GM12878 (cell line): ENCODE results near the gene ARL16. TPM values are rescaled to one million over a fixed set of nuclear protein-coding genes. Genes with fewer than 3 reads are reported as not detected.

Source experiments
- ATAC-seq: fragments of 200-7000 bp; cut with Tn5 transposase; 3 replicates; pipeline ENCODE4 v1.9.1; 2020; ENCODE audit warnings: mild to moderate bottlenecking, moderate library complexity
- BruUV-seq: library from RNA; stranded (reverse); fragments of 400-500 nt; replicated peaks from 2 replicates; lab custom pipeline; 2021; lab: Mats Ljungman, UMichigan
- CTCF ChIA-PET: fragments of 300-600 bp; sonication (Branson Sonifier 250); formaldehyde crosslinking; extraction: SDS; loops from one replicate; lab custom pipeline; 2021; ENCODE audit warnings: inconsistent platforms; lab: Yijun Ruan, JAX
- POLR2A ChIA-PET: fragments of 350-600 bp; formaldehyde crosslinking; extraction: SDS; loops from one replicate; lab custom pipeline; 2021; ENCODE audit warnings: inconsistent platforms; lab: Charles Lee
- RAD21 ChIA-PET: fragments of 300-600 bp; sonication (Branson Sonifier 250); formaldehyde crosslinking; loops from one replicate; lab custom pipeline; 2023; ENCODE audit warnings: antibody characterized with exemption; ENCODE audit not compliant: unreplicated experiment; lab: Charles Lee
- SMC1A ChIA-PET: fragments of 300-600 bp; sonication (Branson Sonifier 250); formaldehyde crosslinking; loops from one replicate; lab custom pipeline; 2023; ENCODE audit not compliant: unreplicated experiment, uncharacterized antibody; lab: Charles Lee
- DNase-seq: peaks from one replicate; pipeline ENCODE4 v3.0.0-alpha.2; 2011; ENCODE audit warnings: low read depth, low spot score
- FAIRE-seq: peaks from 3 replicates; lab custom pipeline; 2011; peaks lifted over from hg19 to GRCh38; lab: Jason Lieb, UNC
- H2AFZ ChIP-seq: 2 replicates; pipeline ENCODE4 v1.6.0; 2011; ENCODE audit warnings: low read depth, low read length, control low read depth; ENCODE audit not compliant: control insufficient read depth
- H3K27ac ChIP-seq: 2 replicates; pipeline ENCODE4 v1.5.1; 2011; ENCODE audit warnings: control low read depth; ENCODE audit not compliant: control insufficient read depth, insufficient read depth
- H3K27me3 ChIP-seq, 2 experiments: replicated peaks in 1 of 2; 2 replicates each; pipeline versions ENCODE4 v1.6.0 to v1.6.1; 2011; ENCODE audit warnings: low read length in 1 of 2; ENCODE audit not compliant: control insufficient read depth in 2 of 2, insufficient read depth in 2 of 2
- H3K36me3 ChIP-seq, 2 experiments: 2 replicates each; pipeline ENCODE4 v1.5.1; 2011; ENCODE audit warnings: low read length in 1 of 2; ENCODE audit not compliant: control insufficient read depth in 2 of 2, insufficient read depth in 2 of 2
- H3K4me1 ChIP-seq: 2 replicates; pipeline ENCODE4 v1.6.1; 2011; ENCODE audit warnings: mild to moderate bottlenecking, low read length, moderate library complexity, mixed read lengths; ENCODE audit not compliant: control insufficient read depth, insufficient read depth
- H3K4me2 ChIP-seq: 2 replicates; pipeline ENCODE4 v1.6.0; 2011; ENCODE audit warnings: control low read depth; ENCODE audit not compliant: control insufficient read depth, insufficient read depth
- H3K4me3 ChIP-seq: fragments of 200-600 bp; sonication (generic); 2 replicates; pipeline ENCODE4 v1.5.1; 2016
- H3K79me2 ChIP-seq: 2 replicates; pipeline ENCODE4 v1.6.0; 2011; ENCODE audit warnings: low read length; ENCODE audit not compliant: control insufficient read depth, insufficient read depth
- H3K9ac ChIP-seq: 2 replicates; pipeline ENCODE4 v1.8.0; 2011; ENCODE audit warnings: low read length, control low read depth, mixed read lengths; ENCODE audit not compliant: control insufficient read depth, insufficient read depth
- H3K9me3 ChIP-seq: replicated peaks from 3 replicates; pipeline ENCODE4 v1.5.1; 2011; ENCODE audit warnings: mild to moderate bottlenecking, low read length; ENCODE audit not compliant: control insufficient read depth, insufficient read depth
- H4K20me1 ChIP-seq: 2 replicates; pipeline ENCODE4 v1.6.0; 2011; ENCODE audit not compliant: control insufficient read depth, insufficient read depth
- CREM ChIP-seq: IDR thresholded peaks from 2 replicates; pipeline ENCODE4 v1.6.1; 2014; ENCODE audit warnings: antibody characterized with exemption, low read depth
- ESRRA ChIP-seq: IDR thresholded peaks from 2 replicates; pipeline ENCODE4 v1.6.1; 2012; ENCODE audit warnings: mild to moderate bottlenecking, low read length, improper control_type of control experiment
- EZH2 ChIP-seq: IDR thresholded peaks from 2 replicates; pipeline ENCODE4 v1.6.1; 2012; ENCODE audit warnings: low read depth, mild to moderate bottlenecking, control low read depth, inconsistent platforms, low read length, borderline replicate concordance; ENCODE audit not compliant: control insufficient read depth
- FOXM1 ChIP-seq: IDR thresholded peaks from 2 replicates; pipeline ENCODE4 v1.6.1; 2012; ENCODE audit warnings: low read depth, mild to moderate bottlenecking, inconsistent platforms, low read length, moderate library complexity
- HDAC2 ChIP-seq: fragments of 200-600 bp; sonication (generic); IDR thresholded peaks from 2 replicates; pipeline ENCODE4 v1.6.1; 2017
- NRF1 ChIP-seq: conservative IDR thresholded peaks from 2 replicates; pipeline ENCODE4 v1.6.1; 2011; ENCODE audit warnings: mild to moderate bottlenecking, low read depth, low read length, improper control_type of control experiment
- RAD21 ChIP-seq: IDR thresholded peaks from 2 replicates; pipeline ENCODE4 v1.6.1; 2011; ENCODE audit warnings: mild to moderate bottlenecking, low read depth, low read length, moderate library complexity; ENCODE audit not compliant: insufficient read depth
- RCOR1 ChIP-seq: conservative IDR thresholded peaks from 2 replicates; pipeline ENCODE4 v1.6.1; 2012; ENCODE audit warnings: low read depth, low read length, improper control_type of control experiment
- SMAD1 ChIP-seq: fragments of 450-650 bp; IDR thresholded peaks from 2 replicates; pipeline ENCODE4 v1.6.1; 2018; ENCODE audit warnings: mild to moderate bottlenecking, low read depth; ENCODE audit not compliant: partially characterized antibody
- SMC3 ChIP-seq: IDR thresholded peaks from 2 replicates; pipeline ENCODE4 v1.6.1; 2011; ENCODE audit warnings: low read length, improper control_type of control experiment, borderline replicate concordance
- SUPT20H ChIP-seq: IDR thresholded peaks from 2 replicates; pipeline ENCODE4 v1.6.1; 2011; ENCODE audit warnings: low read depth, mild to moderate bottlenecking, low read length, moderate library complexity, borderline replicate concordance; ENCODE audit not compliant: control insufficient read depth
- SUZ12 ChIP-seq: fragments of 200-600 bp; sonication (generic); IDR thresholded peaks from one replicate; pipeline ENCODE4 v1.6.1; 2018; ENCODE audit warnings: antibody characterized with exemption, mild to moderate bottlenecking; ENCODE audit not compliant: unreplicated experiment
- TAF1 ChIP-seq: IDR thresholded peaks from 2 replicates; pipeline ENCODE4 v1.6.1; 2011; ENCODE audit warnings: mild to moderate bottlenecking, low read depth, low read length, borderline replicate concordance
- TBL1XR1 ChIP-seq: IDR thresholded peaks from 2 replicates; pipeline ENCODE4 v1.6.1; 2012; ENCODE audit warnings: low read depth, low read length, improper control_type of control experiment
- TCF7 ChIP-seq: IDR thresholded peaks from 2 replicates; pipeline ENCODE4 v1.6.1; 2014; ENCODE audit warnings: antibody characterized with exemption, borderline replicate concordance
- ZBED1 ChIP-seq: IDR thresholded peaks from 2 replicates; pipeline ENCODE4 v1.6.1; 2016; ENCODE audit warnings: borderline replicate concordance
- ZNF622 ChIP-seq: fragments of 450-650 bp; IDR thresholded peaks from 2 replicates; pipeline ENCODE4 v1.6.1; 2017; ENCODE audit warnings: mild to moderate bottlenecking, inconsistent platforms
- WGBS: methylation state at CpG from one replicate; pipeline ENCODE4 v1.1.6; 2016; ENCODE audit warnings: low lambda C conversion rate; ENCODE audit not compliant: insufficient replicate concordance, insufficient coverage; ENCODE audit errors: missing lambda C conversion rate; 5-methylcytosine and 5-hydroxymethylcytosine counted together
- in situ Hi-C: fragments of 300-500 bp; cut with MboI; formaldehyde crosslinking; loops from 9 replicates; pipeline ENCODE4 v1.14.3; 2018; ENCODE audit warnings: mixed read lengths
- intact Hi-C: fragments of 100-400 bp; cut with micrococcal nuclease; formaldehyde crosslinking; loops from one replicate; pipeline ENCODE4 v1.14.2; 2022; ENCODE audit not compliant: unreplicated experiment
- polyA plus RNA-seq, 11 experiments: library from polyadenylated mRNA; depleted of rRNA in 4 of 11; unstranded in 6 of 11; stranded (reverse) in 5 of 11; fragments of >200 nt; fragmentation: Nextera tagmentation in 4 of 11; fragmentation: Illumina TruSeq in 1 of 11; extraction: Ambion mirVana in 4 of 11; extraction: Trizol in 1 of 11; gene quantifications; 1 replicate in 1 of 11; 2 replicates in 10 of 11; pipeline versions ENCODE4 v1.2.1 to v1.2.3, GENCODE V29; 2011 to 2016; ENCODE audit warnings: inconsistent platforms in 2 of 11, missing spikeins in 2 of 11, low read depth in 1 of 11
- total RNA-seq, 4 experiments: library from RNA; depleted of rRNA in 3 of 4; stranded (reverse); fragments of >200 nt in 3 of 4; fragmentation: Illumina TruSeq in 1 of 4; extraction: Trizol in 1 of 4; gene quantifications; 2 replicates each; pipeline versions ENCODE4 v1.2.1 to v1.2.3, GENCODE V29; 2013 to 2021
- TF ChIP-seq, protein P1 (sequence below): fragments of 450-650 bp; IDR thresholded peaks from 2 replicates; pipeline ENCODE4 v1.6.1; 2014; ENCODE audit warnings: mild to moderate bottlenecking
- TF ChIP-seq, protein P2 (sequence below): IDR thresholded peaks from 2 replicates; pipeline ENCODE4 v1.6.1; 2011; ENCODE audit warnings: borderline replicate concordance, low read depth, mild to moderate bottlenecking, moderate library complexity, low read length; ENCODE audit not compliant: insufficient read depth, poor library complexity, severe bottlenecking

The ARL16 gene
- total and polyA plus RNA-seq, 10 of the 15 experiments (the other 5 are each of a cell fraction or from before 2014, with no cell fraction given): 4.7 to 47.6 (median 30.9) TPM

DNA sequence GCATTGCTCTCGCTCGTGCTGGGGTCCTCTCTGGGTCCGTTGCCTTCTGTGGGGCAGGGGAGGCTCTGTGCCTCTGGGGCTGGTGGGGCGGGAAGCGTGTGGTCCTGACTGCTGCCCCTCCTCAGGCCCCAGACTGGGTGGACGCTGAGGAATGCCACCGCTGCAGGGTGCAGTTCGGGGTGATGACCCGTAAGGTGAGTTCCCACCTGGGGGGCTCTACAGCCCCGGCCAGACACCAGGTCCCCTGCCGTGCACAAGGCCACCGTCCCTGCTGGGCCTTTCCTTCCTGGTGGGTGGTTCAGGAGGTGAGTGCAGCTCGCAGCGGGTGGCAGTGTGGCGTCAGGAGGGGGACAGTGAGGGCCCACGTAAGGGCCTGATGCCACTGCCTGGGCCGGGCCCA is 7.0 kb upstream of the ARL16 start (continued):
- no peak for TF ChIP-seq TBL1XR1

DNA sequence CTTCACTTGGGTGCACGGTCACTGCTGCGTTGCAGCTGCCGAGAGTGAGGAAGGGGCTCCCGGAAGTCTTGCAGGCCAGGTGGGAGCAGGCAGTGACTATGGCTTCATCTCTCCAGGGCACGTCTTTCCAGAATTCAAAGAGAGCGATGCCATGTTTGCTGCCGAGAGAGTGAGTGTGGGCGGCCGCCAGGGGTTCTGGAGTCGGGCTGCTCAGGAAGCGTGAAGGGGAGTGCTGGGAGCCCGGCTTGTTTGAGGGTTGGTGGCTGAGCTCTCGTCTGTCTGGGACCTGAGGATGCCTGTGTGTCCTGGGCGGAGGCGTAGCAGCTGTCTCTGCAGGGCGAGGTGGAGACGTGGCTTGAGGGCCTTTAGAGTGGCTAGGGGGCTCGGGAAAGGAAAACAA is 6.5 kb upstream of the ARL16 start:
- in situ Hi-C loops: no loop called here
- no TSS peak for BruUV-seq
- Histone ChIP-seq H3K27ac (no peak overlapping the region), H4K20me1 (peaks cover 4% of the 10 kb centered on the region), H3K9ac (no peak overlapping the region), H3K4me3 (no peak overlapping the region), H3K27me3 (no peaks in the 10 kb centered on the region)
- ChIA-PET CTCF (no interaction called here), RAD21 (no interaction called here)
- no peak for TF ChIP-seq TAF1
- no peak for TF ChIP-seq RAD21
- TF ChIP-seq, protein P1, sequence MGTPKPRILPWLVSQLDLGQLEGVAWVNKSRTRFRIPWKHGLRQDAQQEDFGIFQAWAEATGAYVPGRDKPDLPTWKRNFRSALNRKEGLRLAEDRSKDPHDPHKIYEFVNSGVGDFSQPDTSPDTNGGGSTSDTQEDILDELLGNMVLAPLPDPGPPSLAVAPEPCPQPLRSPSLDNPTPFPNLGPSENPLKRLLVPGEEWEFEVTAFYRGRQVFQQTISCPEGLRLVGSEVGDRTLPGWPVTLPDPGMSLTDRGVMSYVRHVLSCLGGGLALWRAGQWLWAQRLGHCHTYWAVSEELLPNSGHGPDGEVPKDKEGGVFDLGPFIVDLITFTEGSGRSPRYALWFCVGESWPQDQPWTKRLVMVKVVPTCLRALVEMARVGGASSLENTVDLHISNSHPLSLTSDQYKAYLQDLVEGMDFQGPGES: no peak
- no peak for TF ChIP-seq FOXM1
- no peak for TF ChIP-seq CREM
- no peak for TF ChIP-seq TCF7
- TF ChIP-seq ESRRA: no peak
- TF ChIP-seq, protein P2, sequence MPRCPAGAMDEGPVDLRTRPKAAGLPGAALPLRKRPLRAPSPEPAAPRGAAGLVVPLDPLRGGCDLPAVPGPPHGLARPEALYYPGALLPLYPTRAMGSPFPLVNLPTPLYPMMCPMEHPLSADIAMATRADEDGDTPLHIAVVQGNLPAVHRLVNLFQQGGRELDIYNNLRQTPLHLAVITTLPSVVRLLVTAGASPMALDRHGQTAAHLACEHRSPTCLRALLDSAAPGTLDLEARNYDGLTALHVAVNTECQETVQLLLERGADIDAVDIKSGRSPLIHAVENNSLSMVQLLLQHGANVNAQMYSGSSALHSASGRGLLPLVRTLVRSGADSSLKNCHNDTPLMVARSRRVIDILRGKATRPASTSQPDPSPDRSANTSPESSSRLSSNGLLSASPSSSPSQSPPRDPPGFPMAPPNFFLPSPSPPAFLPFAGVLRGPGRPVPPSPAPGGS: no peak
- TF ChIP-seq SMC3: no peak
- no peak for TF ChIP-seq RCOR1
- no peak for TF ChIP-seq SUZ12
- TF ChIP-seq EZH2: no peak
- TF ChIP-seq NRF1: no peak
- no peak for TF ChIP-seq SUPT20H
- no peak for TF ChIP-seq ZBED1
- no peak for TF ChIP-seq HDAC2
- no peak for TF ChIP-seq ZNF622
- TF ChIP-seq SMAD1: no peak
- TF ChIP-seq, all 136 proteins: peak for 0
- ATAC-seq (no peak), DNase-seq (no peak), FAIRE-seq (no peak)
- peaks cover 12% of the 10 kb centered on the region for H3K79me2 ChIP-seq
- ChIA-PET POLR2A (interaction anchor here (0.5 to 1.1 kb wide), 2 partner anchors 26 to 35 kb away, joined by 3 to 5 read pairs; no protein-coding TSS in a partner anchor), SMC1A (no interaction called here)
- WGBS: 100% methylated on average over 14 of the region's 18 CpGs
- H3K4me2 ChIP-seq: no peak overlapping the region
- H3K9me3 ChIP-seq: no peaks in the 10 kb centered on the region
- no peak overlapping the region for H2AFZ ChIP-seq
- H3K4me1 ChIP-seq: peaks cover 5% of the 10 kb centered on the region
- H3K36me3 ChIP-seq: peaks cover 11 to 49% of the 10 kb centered on the region in 2 experiments; a peak in 3 of 4 replicates
- intact Hi-C loops: no loop called here
